Activated CD4-positive, alpha-beta T cell treated with anti-CD3 and anti-CD28 coated beads for 4 hours (primary cell): ENCODE measurements around the gene KAT6B.

Experiments used
- DNase-seq, 2 donors: peaks; one replicate each; pipeline ENCODE4 v3.0.0-alpha.2; 2020

The KAT6B gene

GRCh38 chr10:75019370-75019769, 193.0 kb downstream of the KAT6B start:
- no peak for DNase-seq

- DNase-seq, result no peak
Measured at GRCh38 chr10:75020168-75020567, 193.8 kb downstream of the KAT6B start.

DNA sequence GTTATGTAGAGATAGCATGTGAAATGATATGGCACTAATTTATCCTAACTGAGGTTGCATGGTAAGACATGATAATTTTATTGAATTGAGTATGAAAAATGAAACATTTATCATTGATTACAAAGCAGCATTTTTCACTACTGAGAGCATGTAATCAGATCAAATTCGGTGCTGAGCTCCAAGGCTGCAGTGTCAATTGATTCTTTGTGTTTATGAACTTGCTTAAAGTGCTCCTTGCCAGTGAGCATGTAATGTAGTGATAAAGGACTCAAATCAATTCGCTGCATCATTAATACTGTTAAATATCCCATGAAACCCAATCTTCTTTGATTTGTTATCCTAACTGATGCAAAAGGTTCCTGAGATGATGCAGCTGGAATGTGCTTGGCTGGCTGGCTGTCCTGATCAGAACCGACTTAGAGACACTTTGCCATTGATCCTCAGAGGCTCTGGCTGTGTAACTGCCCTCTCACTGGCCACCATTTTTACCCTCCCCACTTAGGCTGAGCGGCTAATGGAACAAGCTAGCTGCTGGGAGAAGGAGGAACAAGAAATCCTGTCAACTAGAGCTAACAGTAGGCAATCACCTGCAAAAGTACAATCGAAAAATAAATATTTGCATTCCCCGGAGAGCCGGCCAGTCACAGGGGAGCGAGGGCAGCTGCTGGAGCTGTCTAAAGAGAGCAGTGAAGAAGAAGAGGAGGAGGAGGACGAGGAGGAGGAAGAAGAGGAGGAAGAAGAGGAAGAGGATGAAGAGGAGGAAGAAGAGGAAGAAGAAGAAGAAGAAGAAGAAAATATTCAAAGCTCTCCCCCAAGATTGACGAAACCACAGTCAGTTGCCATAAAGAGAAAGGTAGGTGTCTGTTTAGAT, 195.2 kb downstream of the KAT6B start:
- DNase-seq, result no peak

DNA sequence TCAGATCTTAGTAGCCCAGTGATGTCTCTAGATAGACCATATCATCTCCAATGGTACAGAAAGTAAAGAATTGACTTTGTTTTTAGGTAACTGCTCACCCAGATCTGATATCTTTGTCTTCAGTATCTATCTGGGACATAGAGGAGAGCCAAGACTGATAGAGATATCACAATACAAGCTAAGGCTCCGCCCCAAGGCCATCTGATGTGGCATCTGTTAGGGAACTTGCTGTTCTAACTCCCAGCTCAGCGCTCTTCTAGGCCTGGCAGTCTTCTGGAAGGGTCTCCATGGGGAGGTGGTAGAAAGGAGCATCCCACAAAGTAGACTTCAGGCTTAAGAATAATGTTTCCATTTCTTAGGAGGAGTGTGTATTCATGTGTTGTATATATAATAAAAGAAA, 196.7 kb downstream of the KAT6B start:
- no peak for DNase-seq

- DNase-seq, result no peak
Measured at GRCh38 chr10:75024971-75025523, 198.6 kb downstream of the KAT6B start.

GRCh38 chr10:75028049-75028448, 201.6 kb downstream of the KAT6B start:
- no peak for DNase-seq

DNA sequence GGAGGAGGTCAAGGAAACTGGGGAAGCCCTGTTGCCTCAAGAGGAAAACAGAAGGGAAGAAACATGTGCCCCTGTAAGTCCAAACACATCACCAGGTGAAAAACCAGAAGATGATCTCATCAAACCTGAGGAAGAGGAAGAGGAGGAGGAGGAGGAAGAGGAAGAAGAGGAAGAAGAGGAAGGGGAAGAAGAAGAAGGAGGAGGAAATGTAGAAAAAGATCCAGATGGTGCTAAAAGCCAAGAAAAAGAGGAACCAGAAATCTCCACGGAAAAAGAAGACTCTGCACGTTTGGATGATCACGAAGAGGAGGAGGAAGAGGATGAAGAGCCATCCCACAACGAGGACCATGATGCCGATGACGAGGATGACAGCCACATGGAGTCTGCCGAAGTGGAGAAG, 202.3 kb downstream of the KAT6B start:
- DNase-seq, result no peak

DNA sequence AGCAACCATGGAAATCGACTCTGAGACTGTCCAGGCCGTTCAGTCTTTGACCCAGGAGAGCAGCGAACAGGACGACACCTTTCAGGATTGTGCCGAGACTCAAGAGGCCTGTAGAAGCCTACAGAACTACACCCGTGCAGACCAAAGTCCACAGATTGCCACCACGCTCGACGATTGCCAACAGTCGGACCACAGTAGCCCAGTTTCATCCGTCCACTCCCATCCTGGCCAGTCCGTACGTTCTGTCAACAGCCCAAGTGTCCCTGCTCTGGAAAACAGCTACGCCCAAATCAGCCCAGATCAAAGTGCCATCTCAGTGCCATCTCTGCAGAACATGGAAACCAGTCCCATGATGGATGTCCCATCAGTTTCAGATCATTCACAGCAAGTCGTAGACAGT, 203.0 kb downstream of the KAT6B start:
- DNase-seq, result no peak

DNA sequence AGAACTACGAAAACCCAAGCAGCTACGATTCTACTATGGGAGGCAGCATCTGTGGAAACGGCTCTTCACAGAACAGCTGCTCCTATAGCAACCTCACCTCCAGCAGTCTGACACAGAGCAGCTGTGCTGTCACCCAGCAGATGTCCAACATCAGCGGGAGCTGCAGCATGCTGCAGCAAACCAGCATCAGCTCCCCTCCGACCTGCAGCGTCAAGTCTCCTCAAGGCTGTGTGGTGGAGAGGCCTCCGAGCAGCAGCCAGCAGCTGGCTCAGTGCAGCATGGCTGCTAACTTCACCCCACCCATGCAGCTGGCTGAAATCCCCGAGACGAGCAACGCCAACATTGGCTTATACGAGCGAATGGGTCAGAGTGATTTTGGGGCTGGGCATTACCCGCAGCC, 203.5 kb downstream of the KAT6B start:
- DNase-seq, result no peak

DNA sequence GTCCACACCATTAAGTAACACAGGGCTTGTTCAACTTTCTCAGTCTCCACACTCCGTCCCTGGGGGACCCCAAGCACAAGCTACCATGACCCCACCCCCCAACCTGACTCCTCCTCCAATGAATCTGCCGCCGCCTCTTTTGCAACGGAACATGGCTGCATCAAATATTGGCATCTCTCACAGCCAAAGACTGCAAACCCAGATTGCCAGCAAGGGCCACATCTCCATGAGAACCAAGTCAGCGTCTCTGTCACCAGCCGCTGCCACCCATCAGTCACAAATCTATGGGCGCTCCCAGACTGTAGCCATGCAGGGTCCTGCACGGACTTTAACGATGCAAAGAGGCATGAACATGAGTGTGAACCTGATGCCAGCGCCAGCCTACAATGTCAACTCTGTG, 204.0 kb downstream of the KAT6B start:
- DNase-seq, result no peak

DNA sequence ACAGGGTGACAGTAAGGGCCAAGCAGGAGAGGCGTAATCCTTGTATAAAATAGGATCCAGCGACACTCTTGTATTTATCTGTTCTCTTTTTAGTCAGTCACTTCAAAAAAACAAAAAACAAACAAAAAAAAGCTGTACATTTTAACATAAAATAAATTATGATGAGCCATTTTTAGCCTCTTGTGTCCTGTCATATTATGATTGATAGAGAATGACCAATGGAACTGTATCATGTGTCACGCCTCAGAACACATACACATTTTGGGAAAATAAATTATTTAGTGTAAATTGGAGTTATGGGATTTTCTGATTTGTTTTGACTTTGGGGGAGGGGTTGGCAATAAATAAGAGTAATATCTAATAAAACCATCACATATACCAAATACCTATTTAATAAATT, 205.7 kb downstream of the KAT6B start:
- DNase-seq, result no peak

GRCh38 chr10:75032813-75033212, 206.4 kb downstream of the KAT6B start:
- no peak for DNase-seq

GRCh38 chr10:75033399-75034130, 207.2 kb downstream of the KAT6B start:
- DNase-seq, result no peak

- DNase-seq, result peak; percentile 36 to 52
Measured at GRCh38 chr10:75034131-75034512, 207.7 kb downstream of the KAT6B start.

GRCh38 chr10:75034714-75035258, 208.4 kb downstream of the KAT6B start:
- DNase-seq, result no peak

DNA sequence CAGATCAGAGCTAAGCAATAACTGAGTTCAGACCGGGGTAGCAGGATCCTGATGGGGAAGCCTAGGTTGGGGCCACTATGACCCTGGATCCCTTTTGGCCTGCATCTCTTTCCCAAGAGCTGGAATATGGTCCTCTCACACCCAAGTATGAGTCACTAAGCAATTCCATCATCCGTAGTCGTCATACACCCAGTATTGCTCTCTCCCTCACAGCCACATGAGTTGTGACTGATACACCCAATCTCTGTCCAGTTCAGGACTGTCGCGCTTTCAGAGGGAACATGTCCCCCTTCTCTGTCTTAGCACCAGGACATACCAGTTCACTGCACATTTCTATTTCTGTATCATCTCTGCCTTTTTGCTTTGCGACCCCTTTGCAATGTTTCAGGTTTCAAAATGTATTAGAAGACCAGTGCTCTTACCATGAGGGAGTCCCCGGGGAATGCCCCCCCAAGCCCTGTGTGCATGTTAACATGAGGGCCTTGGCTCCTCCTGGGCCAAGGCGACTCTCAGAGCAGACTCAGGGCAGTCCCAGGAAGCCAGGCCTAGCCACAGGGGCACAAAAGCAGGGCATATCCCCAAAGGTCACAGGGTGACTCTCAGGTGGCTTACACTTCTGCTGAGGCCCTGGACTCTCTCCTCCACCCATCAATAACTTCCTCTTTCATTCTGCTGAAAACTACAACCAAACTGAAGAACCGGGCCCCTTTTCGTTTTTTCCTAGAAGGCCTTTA, 209.7 kb downstream of the KAT6B start:
- DNase-seq, result no peak

DNA sequence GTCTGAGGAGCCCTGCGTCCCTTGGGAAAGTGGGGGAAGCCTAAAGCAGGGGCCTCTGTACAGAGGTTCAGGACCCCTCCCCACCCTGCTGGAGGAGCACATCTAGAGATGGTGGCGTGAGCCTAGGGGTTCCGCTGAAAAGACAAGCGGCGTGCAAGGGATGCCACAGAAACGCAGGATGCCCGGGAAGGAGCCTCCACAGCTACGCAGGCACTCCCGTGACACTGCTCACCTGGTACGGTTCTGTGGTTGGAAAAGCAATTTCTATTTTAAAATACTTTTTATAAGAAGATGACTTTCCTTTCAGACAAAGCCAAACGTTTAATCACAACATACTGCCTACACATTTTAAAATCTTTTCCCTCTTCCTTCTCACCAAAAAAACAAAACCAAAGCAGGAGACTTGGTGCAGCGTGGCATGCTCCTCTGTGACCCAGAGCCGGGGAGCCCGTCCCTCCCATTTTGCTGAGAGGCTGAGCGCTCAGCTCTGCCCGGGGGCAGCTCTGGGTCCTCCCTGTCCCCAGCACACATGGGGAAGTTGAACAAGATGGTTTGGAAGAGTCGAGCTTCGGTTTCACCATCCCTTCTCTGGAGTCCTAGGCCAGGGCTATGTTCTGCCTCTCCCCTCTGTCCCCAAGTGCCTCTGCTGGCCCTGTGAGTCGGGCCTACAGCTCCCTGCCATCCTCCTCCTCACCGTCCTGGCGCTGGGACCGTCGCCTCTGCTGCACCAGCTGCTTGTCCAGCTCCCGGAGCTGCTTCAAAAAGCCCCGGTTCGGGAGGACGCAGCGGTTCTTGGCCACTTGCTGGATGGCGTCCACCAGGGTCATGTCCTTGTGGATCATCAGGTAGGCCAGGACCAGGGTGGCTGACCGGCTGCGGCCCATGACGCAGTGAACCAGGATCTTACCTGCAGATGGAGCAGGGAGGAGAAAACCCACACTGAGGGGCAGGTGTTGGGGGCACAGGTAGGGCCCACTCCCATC, 211.1 kb downstream of the KAT6B start:
- DNase-seq, result no peak

DNA sequence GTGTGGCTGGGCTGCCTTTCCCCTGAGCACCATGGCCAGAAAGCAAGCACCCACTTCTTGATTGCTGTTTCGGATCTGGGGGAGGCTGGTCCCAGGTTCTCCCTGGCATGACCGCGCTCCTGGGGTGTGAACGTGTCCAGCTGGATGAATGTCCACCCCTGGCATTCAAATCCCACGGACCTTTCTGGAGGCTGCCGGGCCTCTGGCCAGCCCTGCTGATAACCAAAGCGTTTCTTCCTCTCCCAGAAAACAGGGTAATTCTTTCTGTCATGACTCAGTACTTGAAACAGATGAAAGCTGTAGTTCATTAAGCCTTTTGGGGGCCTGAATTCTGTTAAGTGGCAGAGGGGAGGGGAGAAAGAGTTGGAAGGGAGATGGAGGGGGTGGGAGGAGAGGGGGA, 211.9 kb downstream of the KAT6B start:
- no peak for DNase-seq

DNA sequence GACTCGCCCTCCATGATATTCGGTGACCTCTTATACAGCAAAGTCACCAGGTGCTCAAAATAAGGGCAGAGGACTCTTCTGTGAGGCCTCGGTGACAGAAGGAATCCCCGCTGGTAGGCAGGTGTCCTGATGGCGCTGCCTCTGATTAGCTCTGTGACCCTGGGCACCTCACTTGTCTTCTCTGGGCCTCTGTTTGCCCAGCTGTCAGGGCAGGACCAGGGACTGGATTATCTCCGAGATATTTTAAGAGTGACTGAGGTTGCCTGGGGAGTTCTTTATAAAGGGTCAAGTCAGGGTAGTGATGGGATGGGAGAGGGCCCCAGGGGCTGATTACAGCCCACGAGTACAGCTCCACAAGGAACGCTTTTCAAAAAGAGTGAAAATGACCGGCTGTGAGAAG, 214.2 kb downstream of the KAT6B start:
- no peak for DNase-seq

GRCh38 chr10:75042292-75042974, 216.0 kb downstream of the KAT6B start:
- DNase-seq, result no peak
